Measurements from ENCODE around the gene MACIR.

- TF ChIP-seq CTCF (IDR thresholded peaks at IDR 0.05) (no peak), EP300 (IDR thresholded peaks at IDR 0.05) (no peak), POLR2A (IDR thresholded peaks at IDR 0.05; ENCODE audit: low read depth) (no peak), POLR2AphosphoS5 (IDR thresholded peaks at IDR 0.05) (no peak)
These were observed 50.2 kb downstream of the MACIR start for GRCh38 chr5:103308774-103309173.

All from esophagus muscularis mucosa (tissue), 4 donors.